K562 (cell line): ENCODE measurements around the gene MLX. TPM values are rescaled to one million over a fixed set of nuclear protein-coding genes. Genes with fewer than 3 reads are reported as not detected.
A peak's percentile ranks its signal among the peaks of the same experiment; 100 is the strongest.

ENCODE experiments used
- BCLAF1 ChIP-seq, 2 experiments: fragments of 450-650 bp in 1 of 2; IDR thresholded peaks; 2 replicates each; pipeline ENCODE4 v1.6.1; 2011 to 2017; ENCODE audit warnings: low read depth in 2 of 2, antibody characterized with exemption in 1 of 2, borderline replicate concordance in 1 of 2, low read length in 1 of 2, mild to moderate bottlenecking in 1 of 2, mixed read lengths in 1 of 2; ENCODE audit not compliant: control insufficient read depth in 1 of 2
- BRD4 ChIP-seq: fragments of 200-600 bp; sonication (generic); IDR thresholded peaks from 2 replicates; pipeline ENCODE4 v1.6.1; 2017; ENCODE audit warnings: inconsistent platforms
- DEAF1 ChIP-seq: fragments of 450-650 bp; formaldehyde crosslinking; IDR thresholded peaks from 2 replicates; pipeline ENCODE4 v1.4.0; 2020; ENCODE audit warnings: mild to moderate bottlenecking, moderate library complexity
- E2F1 ChIP-seq: sonication (generic); formaldehyde crosslinking; IDR thresholded peaks from 2 replicates; pipeline ENCODE4 v1.8.1; 2023; ENCODE audit warnings: mild to moderate bottlenecking, missing genetic modification reagents, moderate library complexity
- E2F8 ChIP-seq: fragments of 450-650 bp; IDR thresholded peaks from 2 replicates; pipeline ENCODE4 v1.7.1; 2018; ENCODE audit warnings: mild to moderate bottlenecking, low read depth; ENCODE audit not compliant: partially characterized antibody
- ETV6 ChIP-seq, 3 experiments: fragments of 150-350 bp in 1 of 3; sonication (generic) in 1 of 3; formaldehyde crosslinking in 1 of 3; IDR thresholded peaks; 2 replicates each; pipeline versions ENCODE4 v1.6.1 to v1.8.0; 2014 to 2022; ENCODE audit warnings: borderline replicate concordance in 2 of 3, low read depth in 2 of 3, antibody characterized with exemption in 1 of 3, low read length in 1 of 3, mild to moderate bottlenecking in 1 of 3, missing genetic modification reagents in 1 of 3
- GTF2A2 ChIP-seq: IDR thresholded peaks from 2 replicates; pipeline ENCODE4 v1.6.1; 2016; ENCODE audit warnings: mild to moderate bottlenecking, missing genetic modification characterization, missing compliant biosample characterization
- HCFC1 ChIP-seq: IDR thresholded peaks from 2 replicates; pipeline ENCODE4 v1.6.1; 2012; ENCODE audit warnings: low read depth, low read length, improper control_type of control experiment
- MTF1 ChIP-seq: fragments of 250-450 bp; sonication (Bioruptor Pico); IDR thresholded peaks from 2 replicates; pipeline ENCODE4 v1.9.0; 2021; ENCODE audit warnings: moderate library complexity, mild to moderate bottlenecking, inconsistent platforms, borderline replicate concordance
- NCOR1 ChIP-seq: fragments of 450-650 bp; IDR thresholded peaks from 2 replicates; pipeline ENCODE4 v1.6.1; 2016; ENCODE audit warnings: mild to moderate bottlenecking, moderate library complexity
- OTX1 ChIP-seq: fragments of 450-650 bp; formaldehyde crosslinking; IDR thresholded peaks from 2 replicates; pipeline ENCODE4 v1.4.0; 2022; ENCODE audit warnings: mild to moderate bottlenecking
- PHF21A ChIP-seq: fragments of 450-650 bp; IDR thresholded peaks from 2 replicates; pipeline ENCODE4 v1.6.1; 2017; ENCODE audit warnings: low read depth, borderline replicate concordance
- SAP30 ChIP-seq: fragments of 200-600 bp; sonication (generic); IDR thresholded peaks from 2 replicates; pipeline ENCODE4 v1.6.1; 2012; ENCODE audit warnings: borderline replicate concordance, low read depth, mild to moderate bottlenecking, moderate library complexity, low read length, control low read depth, inconsistent platforms; ENCODE audit not compliant: insufficient read depth, poor library complexity, severe bottlenecking
- TCF3 ChIP-seq: sonication (generic); formaldehyde crosslinking; IDR thresholded peaks from 2 replicates; pipeline ENCODE4 v1.4.0; 2020; ENCODE audit warnings: mild to moderate bottlenecking, missing genetic modification reagents
- WHSC1 ChIP-seq: IDR thresholded peaks from one replicate; pipeline ENCODE4 v1.6.1; 2012; ENCODE audit warnings: low read length, control low read depth, inconsistent platforms
- ZNF311 ChIP-seq: fragments of 250-450 bp; sonication (Bioruptor Pico); IDR thresholded peaks from 2 replicates; pipeline ENCODE4 v1.4.0; 2020; ENCODE audit warnings: mild to moderate bottlenecking, moderate library complexity
- ZNF77 ChIP-seq: fragments of 250-450 bp; sonication (Bioruptor Pico); IDR thresholded peaks from 2 replicates; pipeline ENCODE4 v1.5.0; 2020
- polyA plus RNA-seq, 8 experiments: library from polyadenylated mRNA; depleted of rRNA in 4 of 8; stranded (reverse) in 5 of 8; unstranded in 3 of 8; fragments of >200 nt; fragmentation: Nextera tagmentation in 2 of 8; fragmentation: Illumina TruSeq in 1 of 8; extraction: Ambion mirVana in 2 of 8; extraction: Trizol in 1 of 8; gene quantifications; 2 replicates each; pipeline versions ENCODE4 v1.2.1 to v1.2.3, GENCODE V29; 2011 to 2014; ENCODE audit warnings: inconsistent platforms in 1 of 8, missing spikeins in 1 of 8
- total RNA-seq, 7 experiments: library from RNA; depleted of rRNA in 6 of 7; stranded (reverse); fragments of >200 nt in 6 of 7; fragmentation: Illumina TruSeq in 2 of 7; extraction: Trizol in 2 of 7; gene quantifications; 2 replicates each; pipeline versions ENCODE4 v1.2.1 to v1.2.3, GENCODE V29; 2011 to 2021; ENCODE audit warnings: low replicate concordance in 1 of 7

The MLX gene
- total and polyA plus RNA-seq, 9 of the 15 experiments (the other 6 are each of a cell fraction or from before 2014, with no cell fraction given), result 42.9 to 100 (median 58.9) TPM

GRCh38 chr17:42535155-42536047, 31.5 kb upstream of the MLX start (continued):
- 0 out of 2 replicates have a peak, but pooled peaks have one; percentile 17 for TF ChIP-seq DEAF1 (CRISPR knock-in tag)
- no peak for TF ChIP-seq PHF21A
- TF ChIP-seq ZNF311 (CRISPR knock-in tag), result peak; percentile 98
- 0 out of 2 replicates have a peak, but pooled peaks have one; percentile 29 for TF ChIP-seq ZNF77 (CRISPR knock-in tag)
- TF ChIP-seq OTX1 (CRISPR knock-in tag), result peak; percentile 94
- TF ChIP-seq TCF3 (CRISPR knock-in tag), result 0 out of 2 replicates have a peak, but pooled peaks have one; percentile 4
- TF ChIP-seq HCFC1, result no peak
- TF ChIP-seq E2F1, result no peak
- TF ChIP-seq BCLAF1 (IDR thresholded peaks at IDR 0.05; ENCODE audit: borderline replicate concordance in 1 of 2, control insufficient read depth in 1 of 2, low read depth in 2 of 2, low read length in 1 of 2), result no peak
- TF ChIP-seq E2F8, result peak; percentile 49
- TF ChIP-seq SAP30, result no peak
- TF ChIP-seq ETV6 (IDR thresholded peaks at IDR 0.05; ENCODE audit: borderline replicate concordance in 1 of 2, low read depth in 2 of 2, low read length in 1 of 2), result no peak
- TF ChIP-seq ETV6 (CRISPR knock-in tag; IDR thresholded peaks at IDR 0.05; ENCODE audit: borderline replicate concordance), result no peak
- peak; percentile 93 for TF ChIP-seq MTF1 (CRISPR knock-in tag)
- no peak; the same call in 1 of the 2 replicates for TF ChIP-seq BRD4
- TF ChIP-seq NCOR1, result 0 out of 2 replicates have a peak, but pooled peaks have one; percentile 14
- no peak for TF ChIP-seq WHSC1
- TF ChIP-seq GTF2A2 (tag), result peak; percentile 94
